ENCODE measurements around the gene MYMK.
"Not testable (repeated sequence)": the region's sequence is repeated elsewhere in the genome, so short reads cannot be mapped to it uniquely, and the experiment has no call there.

MYMK gene, protein sequence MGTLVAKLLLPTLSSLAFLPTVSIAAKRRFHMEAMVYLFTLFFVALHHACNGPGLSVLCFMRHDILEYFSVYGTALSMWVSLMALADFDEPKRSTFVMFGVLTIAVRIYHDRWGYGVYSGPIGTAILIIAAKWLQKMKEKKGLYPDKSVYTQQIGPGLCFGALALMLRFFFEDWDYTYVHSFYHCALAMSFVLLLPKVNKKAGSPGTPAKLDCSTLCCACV

GRCh38 chr9:133524679-133525228 is at the start of gene MYMK:
Gene MYMK, minus strand, starts transcription at chr9:133524959. Its CDS starts 115 bp downstream, at chr9:133524844.
- no peak for DNase-seq (ENCODE audit: low read depth)

- DNase-seq (ENCODE audit: low read depth): no peak
Observed at GRCh38 chr9:133573791-133574515, 49.2 kb upstream of the MYMK start.

GRCh38 chr9:133572821-133573361 is 48.1 kb upstream of the MYMK start:
- no peak for DNase-seq (ENCODE audit: low read depth)

- DNase-seq (ENCODE audit: low read depth): no peak
Observed at GRCh38 chr9:133571896-133572595, 47.3 kb upstream of the MYMK start.

DNA sequence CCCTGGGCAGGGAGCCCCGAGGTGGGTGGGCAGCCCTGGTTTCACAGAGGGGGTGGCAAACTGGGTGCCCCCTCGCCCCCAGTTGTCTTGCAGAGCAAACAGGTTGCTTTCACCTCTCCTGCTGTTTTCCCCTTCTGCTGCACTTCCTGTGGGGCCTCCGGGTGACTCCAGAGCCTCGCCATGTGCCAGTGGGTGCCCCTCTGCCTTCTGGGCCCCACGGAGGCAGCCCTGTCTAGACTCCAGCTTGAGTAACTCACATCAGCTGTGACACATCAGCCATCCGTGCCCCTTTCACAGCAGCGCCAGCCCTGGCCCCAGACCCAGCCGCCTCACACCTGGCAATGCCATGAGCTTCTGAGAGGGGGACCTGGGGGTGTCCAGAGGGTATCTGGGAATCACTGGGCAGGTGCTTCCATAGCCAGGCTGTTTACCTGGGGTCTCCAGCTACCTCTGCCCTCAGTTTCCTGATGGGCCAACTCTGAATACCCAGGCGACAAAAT is 46.7 kb upstream of the MYMK start:
- DNase-seq (ENCODE audit: low read depth): no peak

DNA sequence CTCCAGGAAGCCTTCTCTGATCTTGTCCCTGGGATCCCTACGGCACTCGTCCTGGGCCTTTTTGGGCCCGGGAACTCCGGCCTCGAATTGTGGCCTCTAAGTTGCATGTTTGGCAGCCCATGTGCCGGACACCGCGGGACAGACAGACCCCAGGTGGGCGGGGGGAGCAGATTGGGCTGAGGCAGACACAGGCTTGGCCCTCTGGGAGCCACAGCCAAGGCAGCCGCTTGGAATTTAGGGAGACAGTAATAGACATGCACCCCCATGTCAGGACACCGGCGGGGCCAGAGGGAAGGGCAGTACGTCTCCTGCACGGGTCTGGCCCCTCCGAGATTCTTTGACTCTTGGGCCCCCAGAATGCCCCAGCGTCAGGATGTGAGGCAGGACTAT is 45.9 kb upstream of the MYMK start:
- DNase-seq (ENCODE audit: low read depth): no peak

- DNase-seq (ENCODE audit: low read depth): no peak
Observed at GRCh38 chr9:133569891-133570690, 45.3 kb upstream of the MYMK start.

- no peak for DNase-seq (ENCODE audit: low read depth)
Observed at GRCh38 chr9:133569121-133569785, 44.5 kb upstream of the MYMK start.

GRCh38 chr9:133568186-133568585 is 43.4 kb upstream of the MYMK start:
- DNase-seq (ENCODE audit: low read depth): no peak

GRCh38 chr9:133566817-133567216 is 42.1 kb upstream of the MYMK start:
- no peak for DNase-seq (ENCODE audit: low read depth)

DNA sequence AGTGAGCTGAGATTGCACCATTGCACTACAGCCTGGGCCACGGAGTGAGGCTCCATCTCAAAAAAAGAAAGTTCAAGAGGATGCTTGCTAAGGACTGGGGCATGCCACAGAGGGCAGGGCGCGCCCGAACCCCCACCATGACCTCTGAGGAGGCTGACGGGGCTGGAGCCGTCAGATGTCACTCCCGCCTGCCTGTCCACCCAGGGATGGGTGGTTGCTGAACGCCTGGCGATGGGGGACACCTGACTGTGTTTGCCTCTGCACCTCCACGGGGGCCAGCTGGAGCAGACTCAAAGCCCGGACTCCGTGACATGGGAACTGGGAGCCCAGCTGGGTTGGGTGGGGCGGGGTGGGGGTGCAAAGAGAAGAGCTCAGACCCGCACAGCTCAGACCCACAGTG is 41.6 kb upstream of the MYMK start:
- no peak for DNase-seq (ENCODE audit: low read depth)

DNA sequence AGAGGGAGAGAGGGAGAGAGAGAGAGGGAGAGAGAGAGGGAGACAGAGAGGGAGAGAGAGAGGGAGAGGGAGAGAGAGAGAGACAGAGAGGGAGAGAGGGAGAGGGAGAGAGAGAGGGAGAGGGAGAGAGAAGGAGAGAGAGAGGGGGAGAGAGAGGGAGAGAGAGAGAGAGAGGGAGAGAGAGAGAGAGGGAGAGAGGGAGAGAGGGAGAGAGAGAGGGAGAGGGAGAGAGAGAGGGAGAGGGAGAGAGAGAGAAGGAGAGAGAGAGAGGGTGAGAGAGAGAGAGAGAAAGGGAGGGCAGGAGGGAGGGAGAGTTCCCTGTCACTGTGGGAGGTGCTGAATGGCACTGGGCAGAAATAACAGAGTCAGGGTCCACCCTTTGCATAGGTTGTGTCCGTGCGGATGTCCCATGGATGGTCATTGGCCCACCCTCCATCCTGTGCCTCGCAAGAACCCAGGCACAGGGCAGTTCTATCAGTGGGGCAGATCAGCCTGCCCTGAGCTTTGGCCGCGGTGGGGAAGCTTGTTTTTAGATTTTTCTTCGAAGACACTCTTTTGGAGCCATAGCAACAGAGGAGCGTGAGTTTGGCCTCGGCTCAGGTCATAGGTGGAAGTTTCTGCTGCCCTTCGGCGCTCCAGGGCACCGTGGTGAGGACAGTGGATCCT is 39.8 kb upstream of the MYMK start:
- DNase-seq (ENCODE audit: low read depth): no peak

GRCh38 chr9:133563814-133564213 is 39.1 kb upstream of the MYMK start:
- not testable (repeated sequence) for DNase-seq (ENCODE audit: low read depth)

DNA sequence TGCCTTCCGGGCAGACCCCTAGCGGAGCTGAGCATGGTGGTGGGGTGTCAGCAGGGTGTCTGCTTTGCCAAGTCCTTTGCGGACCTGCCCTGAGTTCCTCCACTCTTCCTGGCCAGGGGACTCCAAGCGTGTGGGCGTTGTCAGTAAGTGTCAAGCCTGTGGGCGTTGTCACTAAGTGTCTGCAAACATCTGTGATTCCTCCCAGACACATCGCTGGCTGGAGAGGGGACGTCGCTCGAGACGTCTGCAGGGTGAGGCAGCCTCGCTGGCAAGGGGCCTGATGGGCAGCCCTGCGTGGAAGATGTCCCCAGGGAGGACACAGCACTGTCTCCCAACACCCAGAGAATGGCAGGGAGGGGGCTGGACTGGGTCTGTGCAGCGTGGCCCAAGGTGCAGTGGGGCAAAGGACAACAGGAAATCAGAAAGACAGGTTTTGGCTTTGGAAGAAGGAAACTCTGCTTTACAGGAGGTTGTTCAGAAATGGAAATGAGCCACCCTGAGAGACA is 38.6 kb upstream of the MYMK start:
- no peak for DNase-seq (ENCODE audit: low read depth)

DNA sequence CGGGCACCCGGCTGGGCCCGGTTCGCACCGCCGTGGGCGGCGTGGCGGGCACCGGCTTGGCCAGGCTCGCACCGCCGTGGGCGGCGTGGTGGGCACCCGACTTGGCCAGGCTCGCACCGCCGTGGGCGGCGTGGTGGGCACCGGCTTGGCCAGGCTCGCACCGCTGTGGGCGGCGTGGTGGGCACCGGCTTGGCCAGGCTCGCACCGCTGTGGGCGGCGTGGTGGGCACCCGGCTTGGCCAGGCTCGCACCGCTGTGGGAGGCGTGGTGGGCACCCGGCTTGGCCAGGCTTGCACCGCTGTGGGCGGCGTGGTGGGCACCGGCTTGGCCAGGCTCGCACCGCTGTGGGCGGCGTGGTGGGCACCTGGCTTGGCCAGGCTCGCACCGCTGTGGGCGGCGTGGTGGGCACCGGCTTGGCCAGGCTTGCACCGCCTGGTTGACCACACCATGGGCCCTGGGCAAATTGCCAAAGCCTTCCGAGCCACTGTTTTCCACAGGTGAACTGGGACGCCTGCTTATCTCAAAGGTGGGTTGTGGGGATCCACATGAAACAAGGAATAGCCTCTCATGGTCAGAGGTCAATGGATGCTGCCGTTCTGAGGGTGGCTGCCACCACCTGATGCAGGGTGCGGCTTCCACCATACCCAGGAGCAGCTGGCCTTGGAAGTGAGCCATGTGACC is 38.0 kb upstream of the MYMK start:
- no peak for DNase-seq (ENCODE audit: low read depth)

- DNase-seq (ENCODE audit: low read depth): no peak
Observed at GRCh38 chr9:133561976-133562554, 37.3 kb upstream of the MYMK start.

- no peak for DNase-seq (ENCODE audit: low read depth)
Observed at GRCh38 chr9:133560944-133561343, 36.2 kb upstream of the MYMK start.

DNA sequence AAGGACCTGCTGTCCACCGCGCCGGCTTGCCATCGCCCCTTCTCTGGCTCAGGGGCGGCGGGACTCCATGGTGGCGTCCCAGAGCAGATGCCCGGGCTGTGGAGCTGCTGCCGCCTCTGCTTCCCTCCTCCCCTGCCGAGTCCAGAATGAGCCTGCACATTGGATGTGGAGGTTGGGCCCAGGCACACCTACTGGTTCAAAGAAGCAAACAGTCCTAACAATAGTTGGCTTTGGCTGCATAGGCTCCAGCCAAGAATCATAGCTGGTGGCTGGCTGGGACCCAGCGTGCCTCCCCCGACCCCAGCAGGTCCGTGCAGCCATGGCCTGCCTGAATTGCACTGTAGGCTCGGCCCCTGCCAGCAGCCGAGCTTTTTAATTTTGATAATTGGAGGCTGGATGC is 35.6 kb upstream of the MYMK start:
- no peak for DNase-seq (ENCODE audit: low read depth)
